ENCODE data around the gene FAM32A.

Gene FAM32A

GRCh38 chr19:16234552-16235445 lies 49.6 kb downstream of the FAM32A start:
- H3K36me3 ChIP-seq (ENCODE audit: control insufficient read depth, insufficient read depth, low read length), result no peaks in the 10 kb centered on the region
- no peak for TF ChIP-seq CTCF (IDR thresholded peaks at IDR 0.05)
- no peak overlapping the region for H3K27ac ChIP-seq
- no peak overlapping the region for H3K9ac ChIP-seq
- H2AFZ ChIP-seq, result no peak overlapping the region
- no peaks in the 10 kb centered on the region for H3K79me2 ChIP-seq
- H3K9me3 ChIP-seq (ENCODE audit: control insufficient read depth, low read length), result no peaks in the 10 kb centered on the region
- H3K27me3 ChIP-seq (ENCODE audit: control insufficient read depth, insufficient read depth, low read length), result no peaks in the 10 kb centered on the region
- no peak overlapping the region for H3K4me3 ChIP-seq (ENCODE audit: low read depth, low read length)
- no peaks in the 10 kb centered on the region for H3K4me1 ChIP-seq
- H3K4me2 ChIP-seq (ENCODE audit: low read length), result no peak overlapping the region

GRCh38 chr19:16235811-16236652 lies 50.8 kb downstream of the FAM32A start:
- H3K9me3 ChIP-seq (ENCODE audit: control insufficient read depth, low read length), result no peaks in the 10 kb centered on the region
- no peaks in the 10 kb centered on the region for H3K36me3 ChIP-seq (ENCODE audit: control insufficient read depth, insufficient read depth, low read length)
- no peak for TF ChIP-seq CTCF (IDR thresholded peaks at IDR 0.05)

More at GRCh38 chr19:16235811-16236652, 50.8 kb downstream of the FAM32A start:
- H3K4me2 ChIP-seq (ENCODE audit: low read length), result no peak overlapping the region
- H3K27me3 ChIP-seq (ENCODE audit: control insufficient read depth, insufficient read depth, low read length), result no peaks in the 10 kb centered on the region
- no peaks in the 10 kb centered on the region for H3K79me2 ChIP-seq
- H3K4me3 ChIP-seq (ENCODE audit: low read depth, low read length), result no peak overlapping the region
- no peak overlapping the region for H3K27ac ChIP-seq
- H3K9ac ChIP-seq, result no peak overlapping the region
- H3K4me1 ChIP-seq, result no peaks in the 10 kb centered on the region
- H2AFZ ChIP-seq, result no peak overlapping the region
